NT2/D1 (cell line): ENCODE data around the gene ANKMY2.

Experiments
- DNase-seq: peaks from one replicate; pipeline ENCODE4 v3.0.0-alpha.2; 2011; ENCODE audit warnings: low read depth, low spot score
- H3K27me3 ChIP-seq: 2 replicates; pipeline ENCODE4 v1.6.0; 2011; ENCODE audit warnings: mild to moderate bottlenecking; ENCODE audit not compliant: insufficient read length, insufficient read depth
- H3K36me3 ChIP-seq: 2 replicates; pipeline ENCODE4 v1.6.1; 2011; ENCODE audit warnings: mild to moderate bottlenecking, low read length, mixed read lengths; ENCODE audit not compliant: insufficient read depth, insufficient read length
- H3K4me1 ChIP-seq: 2 replicates; pipeline ENCODE4 v1.5.1; 2011; ENCODE audit not compliant: insufficient read depth, insufficient read length
- H3K4me3 ChIP-seq: 2 replicates; pipeline ENCODE4 v1.5.1; 2011; ENCODE audit warnings: low read depth; ENCODE audit not compliant: insufficient read length
- H3K9ac ChIP-seq: 2 replicates; pipeline ENCODE4 v1.6.0; 2011; ENCODE audit warnings: low read depth; ENCODE audit not compliant: insufficient read length
- H3K9me3 ChIP-seq: 2 replicates; pipeline ENCODE4 v1.5.1; 2011; ENCODE audit warnings: mild to moderate bottlenecking, low read length; ENCODE audit not compliant: insufficient read depth
- SUZ12 ChIP-seq: IDR thresholded peaks from 2 replicates; pipeline ENCODE4 v1.6.1; 2011; ENCODE audit not compliant: insufficient read length, insufficient read depth; ENCODE audit errors: extremely low read depth
- YY1 ChIP-seq: IDR thresholded peaks from 2 replicates; pipeline ENCODE4 v1.6.1; 2011; ENCODE audit not compliant: insufficient read length, insufficient read depth
- ZNF274 ChIP-seq: IDR thresholded peaks from 2 replicates; pipeline ENCODE4 v1.6.1; 2011; ENCODE audit warnings: mild to moderate bottlenecking, low read depth, low read length

Gene ANKMY2

DNA sequence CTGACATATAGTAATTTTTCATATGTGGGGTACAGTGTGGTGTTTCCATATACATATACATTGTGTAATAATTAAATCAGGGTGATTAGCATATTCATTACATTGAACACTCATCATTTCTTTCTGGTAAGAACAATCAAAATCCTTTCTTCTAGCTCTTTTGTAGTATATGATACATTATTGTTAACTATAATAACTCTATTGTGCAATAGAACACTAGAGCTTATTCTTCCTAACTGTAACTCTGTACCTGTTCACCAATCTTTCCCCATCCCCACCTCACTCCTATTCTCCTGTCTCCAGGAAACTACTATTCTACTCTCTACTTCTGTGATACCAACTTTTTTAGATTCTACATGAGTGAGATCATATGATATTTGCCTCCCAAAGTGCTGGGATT is 9.8 kb upstream of the ANKMY2 start:
- H3K9me3 ChIP-seq, result no peaks in the 10 kb centered on the region; the same call in 1 of the 2 replicates
- no peak for DNase-seq
- no peaks in the 10 kb centered on the region for H3K4me1 ChIP-seq
- H3K36me3 ChIP-seq, result no peaks in the 10 kb centered on the region
- H3K9ac ChIP-seq, result no peak overlapping the region
- no peaks in the 10 kb centered on the region for H3K27me3 ChIP-seq
- no peak for TF ChIP-seq YY1
- TF ChIP-seq ZNF274, result no peak
- TF ChIP-seq SUZ12, result no peak
- no peak overlapping the region for H3K4me3 ChIP-seq

- H3K4me1 ChIP-seq, result no peaks in the 10 kb centered on the region
- no peak overlapping the region for H3K9ac ChIP-seq
- no peaks in the 10 kb centered on the region for H3K27me3 ChIP-seq
- no peak for TF ChIP-seq ZNF274
- TF ChIP-seq YY1, result no peak
- TF ChIP-seq SUZ12, result no peak
- H3K36me3 ChIP-seq, result peaks cover 10% of the 10 kb centered on the region
- no peaks in the 10 kb centered on the region for H3K9me3 ChIP-seq
- DNase-seq, result no peak
- H3K4me3 ChIP-seq, result no peak overlapping the region
Observed at GRCh38 chr7:16652888-16653287, 7.3 kb upstream of the ANKMY2 start.

DNA sequence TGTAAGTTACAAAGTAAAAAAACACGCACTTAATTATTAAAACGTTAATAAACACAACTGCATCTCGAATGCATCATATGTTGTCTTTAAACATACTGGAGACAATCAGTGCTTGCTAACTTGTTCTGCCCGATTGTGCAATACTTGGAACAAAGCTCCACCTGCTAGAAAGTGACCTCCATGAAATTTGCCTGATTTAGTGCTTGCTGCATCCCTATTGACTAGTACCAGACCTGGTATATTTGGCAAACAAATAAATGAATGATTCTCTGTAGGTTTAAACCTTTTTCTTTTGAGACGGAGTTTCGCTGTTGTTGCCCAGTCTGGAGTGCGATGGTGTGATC is 6.7 kb upstream of the ANKMY2 start:
- Histone ChIP-seq H3K4me1 (no peaks in the 10 kb centered on the region), H3K27me3 (no peaks in the 10 kb centered on the region), H3K4me3 (no peak overlapping the region), H3K36me3 (peaks cover 10% of the 10 kb centered on the region), H3K9ac (no peak overlapping the region), H3K9me3 (no peaks in the 10 kb centered on the region)
- DNase-seq, result no peak
- TF ChIP-seq YY1 (no peak), ZNF274 (no peak), SUZ12 (no peak)

- no peak overlapping the region for H3K4me3 ChIP-seq
- H3K36me3 ChIP-seq, result peaks cover 10% of the 10 kb centered on the region
- H3K4me1 ChIP-seq, result no peaks in the 10 kb centered on the region
- H3K27me3 ChIP-seq, result no peaks in the 10 kb centered on the region
- no peaks in the 10 kb centered on the region for H3K9me3 ChIP-seq
- DNase-seq, result no peak
- no peak overlapping the region for H3K9ac ChIP-seq
- TF ChIP-seq SUZ12, result no peak
- TF ChIP-seq ZNF274, result no peak
- no peak for TF ChIP-seq YY1
Observed at GRCh38 chr7:16651396-16652239, 6.1 kb upstream of the ANKMY2 start.

- no peak for TF ChIP-seq YY1
- TF ChIP-seq SUZ12, result no peak
- DNase-seq, result no peak
- H3K9ac ChIP-seq, result no peak overlapping the region
- no peaks in the 10 kb centered on the region for H3K9me3 ChIP-seq
- no peak overlapping the region for H3K4me3 ChIP-seq
- H3K4me1 ChIP-seq, result no peaks in the 10 kb centered on the region
- H3K36me3 ChIP-seq, result peaks cover 10% of the 10 kb centered on the region
- H3K27me3 ChIP-seq, result no peaks in the 10 kb centered on the region
Observed at GRCh38 chr7:16650266-16650665, 4.7 kb upstream of the ANKMY2 start.

DNA sequence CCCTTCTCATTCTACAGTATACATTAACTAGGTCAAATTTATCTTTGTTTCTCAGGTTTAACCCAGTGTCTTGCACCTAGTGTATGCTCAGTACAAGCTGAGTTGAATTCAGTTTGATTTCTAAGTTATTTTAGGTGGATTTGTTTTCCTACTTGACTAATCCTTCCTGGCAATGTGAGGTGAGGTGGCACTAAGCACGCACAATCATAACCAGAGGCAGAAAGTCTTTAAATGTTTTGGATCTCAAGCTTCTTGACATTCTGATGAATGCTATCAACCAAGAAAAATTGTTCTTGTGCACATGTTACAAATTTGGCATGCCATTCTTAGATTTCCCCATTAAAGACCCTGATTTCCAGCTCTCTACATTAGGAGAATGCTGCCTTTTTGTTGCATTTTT is 3.6 kb upstream of the ANKMY2 start:
- no peak for DNase-seq
- Histone ChIP-seq H3K27me3 (peaks cover 6% of the 10 kb centered on the region), H3K9ac (no peak overlapping the region), H3K36me3 (peaks cover 10% of the 10 kb centered on the region), H3K4me1 (no peaks in the 10 kb centered on the region), H3K9me3 (no peaks in the 10 kb centered on the region), H3K4me3 (no peak overlapping the region)
- TF ChIP-seq ZNF274 (no peak), SUZ12 (no peak), YY1 (no peak)

DNA sequence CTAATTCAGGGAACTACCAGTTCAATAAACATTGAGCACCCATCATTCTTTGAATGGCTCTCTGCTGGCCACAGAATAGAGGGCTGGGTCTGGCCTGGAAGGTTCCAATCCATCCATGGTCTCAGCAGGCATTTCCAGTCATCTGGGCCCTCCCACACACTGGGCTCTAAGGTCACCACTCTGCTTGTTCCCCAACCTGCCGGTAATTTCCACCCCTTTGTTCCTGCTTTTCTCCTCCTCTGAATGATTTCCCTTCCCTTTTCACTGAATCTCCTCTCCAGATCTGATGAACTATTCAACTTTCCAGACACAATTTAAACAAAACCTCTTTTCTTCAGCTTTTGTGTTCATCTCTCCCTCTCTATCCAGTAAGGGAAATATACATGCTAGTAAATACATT is 3.0 kb upstream of the ANKMY2 start:
- H3K27me3 ChIP-seq, result peaks cover 11% of the 10 kb centered on the region
- H3K36me3 ChIP-seq, result peaks cover 13% of the 10 kb centered on the region
- H3K4me1 ChIP-seq, result no peaks in the 10 kb centered on the region
- H3K9ac ChIP-seq, result no peak overlapping the region
- TF ChIP-seq YY1 (no peak), ZNF274 (no peak), SUZ12 (no peak)
- DNase-seq, result no peak
- no peak overlapping the region for H3K4me3 ChIP-seq
- no peaks in the 10 kb centered on the region for H3K9me3 ChIP-seq
